Sigmoid colon (tissue), 4 donors: ENCODE results near the gene CDCA5.

ENCODE experiments used
- CTCF ChIP-seq, 4 experiments: fragments of 450-650 bp in 3 of 4; fragments of 200-600 bp in 1 of 4; IDR thresholded peaks; one replicate each; pipeline ENCODE4 v1.5.1; 2016 to 2019; ENCODE audit warnings: antibody characterized with exemption in 4 of 4, mild to moderate bottlenecking in 3 of 4, moderate library complexity in 2 of 4
- EP300 ChIP-seq, 4 donors: sonication (generic); formaldehyde crosslinking; IDR thresholded peaks; one replicate each; pipeline ENCODE4 v1.6.1; 2017; ENCODE audit warnings: antibody characterized with exemption in 4 of 4
- POLR2A ChIP-seq, 2 donors: fragments of 450-650 bp; IDR thresholded peaks; one replicate each; pipeline ENCODE4 v1.6.1; 2016; ENCODE audit warnings: antibody characterized with exemption in 2 of 2, mild to moderate bottlenecking in 2 of 2, moderate library complexity in 2 of 2

DNA sequence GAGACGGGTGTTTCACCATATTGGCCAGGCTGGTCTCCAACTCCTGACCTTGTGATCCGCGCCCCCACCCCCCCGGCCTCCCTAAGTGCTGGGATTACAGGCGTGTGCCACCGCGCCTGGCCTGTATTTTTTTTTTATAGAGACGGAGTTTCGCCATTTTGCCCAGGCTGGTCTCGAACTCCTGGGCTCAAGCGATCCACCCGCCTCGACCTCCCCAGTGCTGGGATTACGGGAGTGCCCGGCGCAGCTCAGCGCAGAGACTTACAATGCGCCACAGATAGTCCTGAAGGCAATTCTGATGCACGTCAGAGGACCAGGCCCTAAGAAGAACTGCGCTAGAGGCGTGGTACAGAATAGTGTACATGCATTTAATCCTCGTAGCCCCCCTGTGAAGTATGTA, 11.6 kb upstream of the CDCA5 start:
- TF ChIP-seq CTCF (IDR thresholded peaks at IDR 0.05) (no peak), POLR2A (IDR thresholded peaks at IDR 0.05) (no peak), EP300 (IDR thresholded peaks at IDR 0.05) (no peak)
